ENCODE data around the gene LDLRAD4.

The LDLRAD4 gene

DNA sequence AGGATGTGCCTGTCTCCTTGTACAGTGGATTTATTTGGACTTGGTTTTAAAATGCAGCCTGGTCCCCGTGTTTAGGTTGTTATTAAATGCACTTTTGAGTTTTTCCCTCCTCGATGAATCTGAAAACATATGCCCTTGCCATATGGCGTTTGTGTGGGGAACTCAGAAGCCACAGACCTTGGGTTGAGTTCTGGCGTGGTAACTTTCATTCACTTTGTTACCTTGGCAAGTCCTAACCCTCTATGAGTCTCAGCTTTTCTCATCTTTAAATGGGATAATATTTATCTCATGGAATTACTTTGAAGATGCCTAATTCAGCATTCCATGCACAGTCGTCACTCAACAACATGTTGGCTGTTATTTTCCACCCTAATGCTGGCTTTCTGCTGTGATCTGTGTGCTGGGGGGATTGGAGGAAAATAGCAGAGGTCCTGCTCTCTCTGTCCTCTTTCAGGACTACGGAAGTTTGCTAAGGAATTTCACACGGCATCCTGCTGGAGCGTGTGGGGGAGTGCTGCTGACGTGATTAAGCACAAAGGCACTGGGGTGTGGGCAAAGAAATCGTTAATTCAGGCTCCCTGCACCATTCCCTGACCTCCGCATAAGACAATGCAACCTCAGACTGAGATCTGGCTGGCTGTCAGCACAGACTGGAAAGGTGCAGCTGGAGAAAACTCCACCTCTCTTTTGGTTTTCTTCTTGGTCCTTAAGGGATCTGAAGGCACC lies 61.7 kb downstream of the LDLRAD4 start:
- TF ChIP-seq, protein P1, sequence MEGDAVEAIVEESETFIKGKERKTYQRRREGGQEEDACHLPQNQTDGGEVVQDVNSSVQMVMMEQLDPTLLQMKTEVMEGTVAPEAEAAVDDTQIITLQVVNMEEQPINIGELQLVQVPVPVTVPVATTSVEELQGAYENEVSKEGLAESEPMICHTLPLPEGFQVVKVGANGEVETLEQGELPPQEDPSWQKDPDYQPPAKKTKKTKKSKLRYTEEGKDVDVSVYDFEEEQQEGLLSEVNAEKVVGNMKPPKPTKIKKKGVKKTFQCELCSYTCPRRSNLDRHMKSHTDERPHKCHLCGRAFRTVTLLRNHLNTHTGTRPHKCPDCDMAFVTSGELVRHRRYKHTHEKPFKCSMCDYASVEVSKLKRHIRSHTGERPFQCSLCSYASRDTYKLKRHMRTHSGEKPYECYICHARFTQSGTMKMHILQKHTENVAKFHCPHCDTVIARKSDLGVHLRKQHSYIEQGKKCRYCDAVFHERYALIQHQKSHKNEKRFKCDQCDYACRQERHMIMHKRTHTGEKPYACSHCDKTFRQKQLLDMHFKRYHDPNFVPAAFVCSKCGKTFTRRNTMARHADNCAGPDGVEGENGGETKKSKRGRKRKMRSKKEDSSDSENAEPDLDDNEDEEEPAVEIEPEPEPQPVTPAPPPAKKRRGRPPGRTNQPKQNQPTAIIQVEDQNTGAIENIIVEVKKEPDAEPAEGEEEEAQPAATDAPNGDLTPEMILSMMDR (IDR thresholded peaks at IDR 0.05) = no peak

GRCh38 chr18:13281406-13281805 lies 62.8 kb downstream of the LDLRAD4 start:
- TF ChIP-seq, protein P1 (IDR thresholded peaks at IDR 0.05) = no peak

DNA sequence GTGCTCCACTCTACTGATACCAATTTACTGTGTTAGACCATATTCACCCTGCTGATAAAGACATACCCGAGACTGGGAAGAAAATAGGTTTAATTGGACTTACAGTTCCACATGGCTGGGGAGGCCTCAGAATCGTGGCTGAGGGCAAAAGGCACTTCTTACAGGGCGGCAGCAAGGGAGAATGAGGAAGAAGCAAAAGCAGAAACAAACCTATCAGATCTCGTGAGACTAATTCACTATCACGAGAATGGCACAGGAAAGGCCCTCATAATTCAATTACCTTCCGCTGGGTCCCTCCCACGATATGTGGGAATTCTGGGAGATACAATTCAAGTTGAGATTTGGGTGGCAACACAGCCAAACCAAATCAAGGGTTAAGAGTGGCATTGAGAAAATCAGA lies 65.2 kb downstream of the LDLRAD4 start:
- TF ChIP-seq, protein P1 (IDR thresholded peaks at IDR 0.05) = no peak

DNA sequence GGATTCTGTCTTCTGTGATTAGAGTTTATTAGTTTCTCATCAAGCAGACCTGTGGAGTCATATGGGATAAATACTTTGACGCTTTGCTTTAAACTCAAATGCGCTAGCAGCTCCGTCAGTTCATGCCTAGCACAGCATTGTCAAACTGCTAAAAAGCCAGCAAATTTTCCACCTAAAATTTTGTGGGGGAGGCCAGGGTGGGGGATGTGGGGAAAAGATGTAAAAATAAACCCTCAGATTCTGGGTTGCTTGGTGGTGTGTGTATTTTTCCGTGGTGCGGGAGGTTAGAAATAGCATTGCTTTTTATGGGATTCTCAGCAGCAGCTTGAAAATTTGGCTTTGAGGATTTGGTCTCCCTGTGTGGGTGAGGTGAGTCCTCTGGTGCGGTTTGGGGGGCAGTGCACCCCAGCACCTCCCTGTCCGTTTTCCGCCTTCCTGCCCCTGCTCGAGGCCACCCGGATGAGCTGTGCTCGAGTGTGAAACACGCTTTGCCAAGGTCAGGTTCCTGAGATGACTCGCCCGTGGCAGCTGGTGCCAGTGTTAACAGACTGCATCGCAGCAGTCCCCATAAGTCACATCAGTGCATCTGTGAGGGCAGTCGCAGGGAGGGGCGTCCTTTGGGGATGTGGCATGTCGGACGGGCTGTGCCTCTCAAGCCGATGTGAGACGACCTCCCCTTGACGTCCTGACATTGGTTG lies 65.9 kb downstream of the LDLRAD4 start:
- TF ChIP-seq, protein P1 (IDR thresholded peaks at IDR 0.05) = no peak

- TF ChIP-seq, protein P1 (IDR thresholded peaks at IDR 0.05) = no peak
Observed at GRCh38 chr18:13285874-13286273, 67.3 kb downstream of the LDLRAD4 start.

- TF ChIP-seq, protein P1 (IDR thresholded peaks at IDR 0.05) = no peak
Observed at GRCh38 chr18:13286456-13287125, 68.0 kb downstream of the LDLRAD4 start.

DNA sequence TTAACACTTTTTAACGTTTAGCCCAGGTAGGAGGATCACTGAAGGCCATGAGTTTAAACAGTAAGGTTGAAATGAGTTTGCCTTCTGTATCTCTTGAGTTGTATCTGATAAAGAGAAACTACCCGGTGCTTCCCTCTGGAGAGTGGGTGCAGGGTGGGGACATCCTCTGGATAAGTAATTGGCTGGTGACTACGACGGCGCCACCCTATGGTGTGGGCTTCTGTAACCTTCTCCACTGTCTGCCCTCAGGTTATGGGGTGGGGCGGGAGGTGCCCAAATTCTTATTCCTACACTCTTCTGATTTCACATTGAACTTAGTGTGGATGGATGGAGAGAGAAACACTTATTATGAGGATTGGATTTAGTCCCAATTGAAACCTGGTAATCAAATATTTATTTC lies 68.8 kb downstream of the LDLRAD4 start:
- TF ChIP-seq, protein P1 (IDR thresholded peaks at IDR 0.05) = no peak
